HG03108 (cell line): ENCODE data around the gene TBC1D10B.

ENCODE experiments used
- ATAC-seq: cut with Tn5 transposase; IDR thresholded peaks from one replicate; pipeline ENCODE4 v1.9.1; 2021; ENCODE audit warnings: moderate library complexity; ENCODE audit not compliant: unreplicated experiment

The TBC1D10B gene

GRCh38 chr16:30370456-30371247 is at the start of gene TBC1D10B:
Gene TBC1D10B, minus strand, starts transcription at chr16:30370494. Its CDS starts 311 bp downstream, at chr16:30370183.
- ATAC-seq, result peak; percentile 76

- peak; percentile 2 for ATAC-seq
Measured at GRCh38 chr16:30418350-30419181, 48.3 kb upstream of the TBC1D10B start.

- ATAC-seq, result peak; percentile 78
Measured at GRCh38 chr16:30417529-30418349, 47.4 kb upstream of the TBC1D10B start.

DNA sequence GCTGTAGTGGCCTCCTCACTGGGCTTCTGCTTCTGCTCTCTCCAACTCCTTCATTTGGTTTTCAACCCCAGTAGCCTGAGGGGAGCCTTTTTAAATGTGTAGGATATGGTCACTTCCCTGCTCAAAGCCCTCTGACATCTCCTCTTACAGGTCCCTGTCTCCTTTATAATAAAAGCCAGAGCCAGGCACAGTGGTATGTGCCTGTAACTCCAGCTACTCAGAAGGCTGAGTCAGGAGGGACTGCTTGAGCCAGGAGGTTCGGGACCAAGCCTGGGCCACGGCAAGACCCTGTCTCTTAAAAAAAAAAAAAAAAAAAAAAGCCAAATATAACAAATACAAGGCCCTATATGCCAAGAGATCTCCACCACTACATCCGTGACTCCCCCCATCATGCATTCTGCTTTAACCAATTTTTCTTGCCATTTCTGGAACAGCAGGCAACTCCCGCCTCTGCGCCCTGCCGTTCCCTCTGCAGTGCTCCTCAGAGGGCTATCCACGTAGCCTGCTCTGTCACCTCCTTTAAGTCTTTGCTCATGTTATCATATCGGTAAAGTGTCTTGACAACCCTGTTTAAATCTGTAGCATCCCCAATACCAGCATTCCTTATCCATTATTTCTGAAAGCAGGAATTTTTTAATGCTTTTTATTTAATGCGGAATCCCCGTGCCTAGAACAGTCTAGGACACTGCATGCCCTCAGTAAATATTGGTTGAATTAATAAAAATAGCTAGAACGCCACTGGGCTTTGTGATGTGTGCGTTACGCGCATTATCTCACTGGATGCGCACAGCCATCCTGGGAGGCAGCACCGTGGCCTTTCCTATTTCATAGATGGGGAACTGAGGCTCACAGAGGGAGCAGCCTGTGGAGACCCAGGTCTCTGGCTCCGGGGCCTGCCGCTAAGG is 46.6 kb upstream of the TBC1D10B start:
- no peak for ATAC-seq

GRCh38 chr16:30416047-30416603 is 45.8 kb upstream of the TBC1D10B start:
- ATAC-seq, result no peak

- no peak for ATAC-seq
Measured at GRCh38 chr16:30414159-30414558, 43.9 kb upstream of the TBC1D10B start.

GRCh38 chr16:30413112-30413806 is 43.0 kb upstream of the TBC1D10B start:
- no peak for ATAC-seq

DNA sequence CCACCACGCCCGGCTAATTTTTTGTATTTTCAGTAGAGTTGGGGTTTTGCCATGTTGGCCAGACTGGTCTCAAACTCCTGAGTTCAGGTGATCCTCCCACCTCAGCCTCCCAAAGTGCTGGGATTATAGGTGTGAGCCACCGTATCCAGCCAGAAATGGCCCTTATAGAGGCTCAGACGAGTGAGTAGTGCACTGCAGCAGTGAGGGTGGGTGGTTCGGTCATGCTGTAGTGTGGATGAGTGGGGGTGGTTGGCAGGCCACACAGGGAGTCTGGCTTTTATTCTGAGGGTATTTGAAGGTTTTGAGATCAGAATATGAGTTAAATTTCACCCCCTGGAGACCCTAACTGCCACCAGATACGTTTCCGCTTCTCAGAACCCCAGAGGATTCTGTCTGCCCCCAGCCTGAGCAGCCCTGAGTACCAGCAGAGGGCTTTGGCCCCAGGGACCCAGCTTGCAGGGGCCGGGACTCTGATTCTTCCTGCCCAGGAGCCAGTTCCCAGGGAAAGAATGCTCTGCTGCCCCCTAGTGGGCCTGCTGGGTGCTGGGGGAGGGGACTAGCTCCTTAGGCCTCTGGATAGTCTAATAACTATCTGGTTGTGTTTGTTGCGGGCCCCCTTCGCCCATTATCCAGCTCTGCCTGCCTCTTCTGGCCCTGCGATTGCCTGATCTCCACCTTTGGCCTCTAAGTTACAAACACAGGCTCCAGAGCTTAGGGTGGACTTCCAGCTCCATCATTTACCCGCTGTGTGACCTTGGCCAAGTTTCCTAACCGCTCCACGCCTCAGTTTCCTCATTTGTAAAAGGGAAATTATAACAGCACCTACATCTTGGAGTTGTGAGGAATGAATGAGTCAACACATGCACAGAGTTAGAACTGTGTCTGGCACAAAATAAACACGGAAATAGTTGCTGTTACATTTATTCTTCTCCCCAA is 39.1 kb upstream of the TBC1D10B start:
- peak; percentile 40 for ATAC-seq

GRCh38 chr16:30407804-30408534 is 37.7 kb upstream of the TBC1D10B start:
- no peak for ATAC-seq

- peak; percentile 71 for ATAC-seq
Measured at GRCh38 chr16:30407102-30407803, 37.0 kb upstream of the TBC1D10B start, which contains the start of gene ZNF771. Gene ZNF771, plus strand, starts transcription at chr16:30407606. Its CDS starts 448 bp downstream, at chr16:30408054.

- no peak for ATAC-seq
Measured at GRCh38 chr16:30406795-30407101, 36.5 kb upstream of the TBC1D10B start.

DNA sequence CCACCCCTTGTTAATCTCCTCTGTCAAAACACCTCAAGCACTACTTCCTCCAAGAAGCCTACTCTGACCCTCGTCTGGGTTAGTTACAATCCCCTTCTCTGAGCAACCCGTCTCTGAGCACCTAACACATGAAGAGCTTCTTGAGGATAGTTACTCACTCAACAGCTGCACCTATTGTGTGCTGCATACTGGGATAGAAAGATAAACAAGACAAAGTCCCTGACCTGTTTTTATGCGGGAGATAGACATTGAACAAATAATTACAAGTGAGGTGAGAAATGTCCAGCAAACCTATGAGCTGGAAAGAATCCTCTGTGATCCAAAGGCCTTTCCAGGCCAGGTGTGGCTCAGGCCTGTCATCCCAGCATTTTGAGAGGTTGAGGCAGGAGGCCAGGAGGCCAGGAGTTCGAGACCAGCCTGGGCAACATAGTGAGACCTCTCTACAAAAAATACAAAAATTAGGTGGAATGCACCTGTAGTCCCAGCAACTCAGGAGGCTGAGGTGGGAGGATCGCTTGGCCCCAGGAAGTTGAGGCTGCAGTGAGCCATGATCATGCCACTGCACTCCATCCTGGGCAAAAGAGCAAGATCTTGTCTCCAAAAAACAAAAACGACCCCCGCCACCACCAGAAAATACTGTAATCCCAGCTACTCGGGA is 31.6 kb upstream of the TBC1D10B start:
- ATAC-seq, result no peak

GRCh38 chr16:30399435-30400186 is 29.3 kb upstream of the TBC1D10B start:
- no peak for ATAC-seq

GRCh38 chr16:30398661-30399434 is 28.6 kb upstream of the TBC1D10B start:
- ATAC-seq, result no peak
